Measurements from ENCODE around the gene CPED1.

The CPED1 gene

GRCh38 chr7:121303422-121304101 is 315.1 kb downstream of the CPED1 start:
- no peak for TF ChIP-seq ZNF10 (tag by site-specific recombination; IDR thresholded peaks at IDR 0.05)
- TF ChIP-seq CTCF (tag by site-specific recombination; IDR thresholded peaks at IDR 0.05), result peak; percentile 27; the same call in 1 of the 2 replicates
- TF ChIP-seq ZNF664 (tag by site-specific recombination; IDR thresholded peaks at IDR 0.05), result peak; percentile 91
- 0 out of 2 replicates have a peak, but pooled peaks cover 2% of the 10 kb centered on the region for H3K4me1 ChIP-seq (ENCODE audit: control insufficient read depth, insufficient read depth, low read length)
- no peaks in the 10 kb centered on the region for H3K9me3 ChIP-seq (ENCODE audit: control insufficient read depth, insufficient read depth, low read depth, low read length)
- H3K36me3 ChIP-seq (ENCODE audit: control insufficient read depth in 2 of 2, insufficient read depth in 1 of 2, low read length in 2 of 2), result no peaks in the 10 kb centered on the region
- H3K27ac ChIP-seq (ENCODE audit: extremely low read depth, low read depth, low read length), result no peak overlapping the region
- ChIA-PET POLR2A (no interaction called here), CTCF (no interaction called here)
- H3K4me3 ChIP-seq (ENCODE audit: low read depth, low read length), result no peak overlapping the region

GRCh38 chr7:121304102-121304658 is 315.7 kb downstream of the CPED1 start:
- ChIA-PET CTCF (no interaction called here), POLR2A (no interaction called here)

More at GRCh38 chr7:121304102-121304658, 315.7 kb downstream of the CPED1 start:
- H3K4me3 ChIP-seq (ENCODE audit: low read depth, low read length), result no peak overlapping the region
- H3K27ac ChIP-seq (ENCODE audit: extremely low read depth, low read depth, low read length), result no peak overlapping the region
- TF ChIP-seq HOXC10 (CRISPR knock-in tag; IDR thresholded peaks at IDR 0.05), result no peak
- TF ChIP-seq ZNF791 (tag by site-specific recombination; IDR thresholded peaks at IDR 0.05), result no peak
- TF ChIP-seq OSR2 (tag by site-specific recombination; IDR thresholded peaks at IDR 0.05), result no peak
- TF ChIP-seq ZBTB11 (tag by site-specific recombination; conservative IDR thresholded peaks at IDR 0.05; ENCODE audit: low read depth), result no peak
- no peak for TF ChIP-seq ZNF184 (tag by site-specific recombination; IDR thresholded peaks at IDR 0.05)
- TF ChIP-seq ZNF692 (tag by site-specific recombination; IDR thresholded peaks at IDR 0.05), result no peak
- no peak for TF ChIP-seq ZNF366 (tag by site-specific recombination; conservative IDR thresholded peaks at IDR 0.05)
- no peak for TF ChIP-seq ZNF658 (tag by site-specific recombination; IDR thresholded peaks at IDR 0.05)
- TF ChIP-seq GFI1B (tag by site-specific recombination; IDR thresholded peaks at IDR 0.05), result no peak
- TF ChIP-seq ZNF776 (tag by site-specific recombination; IDR thresholded peaks at IDR 0.05; ENCODE audit: borderline replicate concordance), result no peak
- no peak for TF ChIP-seq KLF16 (tag by site-specific recombination; IDR thresholded peaks at IDR 0.05)
- 0 out of 2 replicates have a peak, but pooled peaks cover 2% of the 10 kb centered on the region for H3K4me1 ChIP-seq (ENCODE audit: control insufficient read depth, insufficient read depth, low read length)
- H3K36me3 ChIP-seq (ENCODE audit: control insufficient read depth in 2 of 2, insufficient read depth in 1 of 2, low read length in 2 of 2), result no peaks in the 10 kb centered on the region
- H3K9me3 ChIP-seq (ENCODE audit: control insufficient read depth, insufficient read depth, low read depth, low read length), result no peaks in the 10 kb centered on the region
